Left renal cortex interstitium (tissue), 4 donors: Measurements from ENCODE around the gene GABBR2. TPM values are rescaled to one million over a fixed set of nuclear protein-coding genes. Genes with fewer than 3 reads are reported as not detected.

Source experiments
- DNase-seq, 4 donors: peaks; one replicate each; pipeline ENCODE4 v3.0.0-alpha.2; 2013; ENCODE audit warnings: low read depth in 4 of 4, low spot score in 2 of 4, missing footprints in 1 of 4
- polyA plus RNA-seq, 4 donors: library from polyadenylated mRNA; unstranded; fragments of 120-200 nt; gene quantifications; one replicate each; pipeline ENCODE4 v1.2.1, GENCODE V29; 2013; ENCODE audit not compliant: insufficient read length in 4 of 4

Gene GABBR2
- polyA plus RNA-seq, 4 donors = 4.5 to 5.6 (median 5.3) TPM

GRCh38 chr9:98365227-98365669, 343.5 kb downstream of the GABBR2 start:
- no peak for DNase-seq

DNA sequence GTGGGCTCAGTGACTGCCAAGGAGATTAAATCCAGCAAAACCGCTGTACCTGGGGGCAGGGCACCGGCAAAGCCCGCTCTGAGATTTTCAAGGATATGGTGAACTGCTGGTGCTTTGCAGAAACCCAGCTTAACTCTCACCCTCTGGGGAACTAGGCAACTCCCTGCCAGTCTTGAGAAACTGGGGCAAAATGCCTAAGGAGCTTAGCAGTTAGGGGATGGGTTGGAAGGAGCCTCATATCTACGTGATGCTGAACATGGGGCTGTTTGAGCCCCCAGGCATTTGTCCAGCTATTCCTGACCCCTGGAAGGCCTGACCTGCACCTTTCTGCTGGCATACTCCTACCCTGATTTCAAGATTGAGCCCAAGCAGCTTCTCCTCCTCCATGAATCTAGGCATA, 344.6 kb downstream of the GABBR2 start:
- no peak for DNase-seq

- peak in 1 of 4 donors; percentile 68 for DNase-seq
Measured at GRCh38 chr9:98363644-98364043, 345.1 kb downstream of the GABBR2 start.

DNA sequence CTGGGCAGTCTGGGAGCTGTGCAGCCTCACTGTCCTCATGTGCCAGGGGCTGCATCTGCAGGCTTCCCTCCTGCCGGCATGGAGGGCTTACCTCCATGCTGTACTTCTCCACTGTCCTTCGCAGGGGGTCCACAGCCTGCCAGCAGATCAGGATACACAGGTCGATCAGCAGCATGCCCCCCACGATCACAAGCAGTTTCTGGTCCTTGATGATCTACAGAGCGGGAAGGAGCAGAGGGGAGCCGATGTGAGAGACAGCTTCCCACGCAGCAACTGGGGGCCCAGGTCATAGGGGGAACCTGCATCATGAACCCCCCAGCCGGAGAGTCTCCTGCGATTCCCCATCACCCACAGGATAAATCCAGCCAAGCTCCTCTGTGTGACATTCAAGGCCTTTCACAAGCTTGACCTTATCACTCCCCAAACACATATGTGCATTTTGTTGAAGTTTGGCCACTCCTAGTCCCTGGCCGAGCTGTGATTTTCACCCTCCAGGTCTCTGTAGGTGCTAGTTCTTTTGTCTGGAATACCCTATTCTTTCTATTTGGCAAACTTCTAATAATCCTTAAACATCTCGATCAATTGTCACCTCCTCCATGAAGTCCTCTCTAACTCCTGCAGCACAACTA, 346.0 kb downstream of the GABBR2 start:
- DNase-seq = no peak

GRCh38 chr9:98361645-98362044, 347.1 kb downstream of the GABBR2 start:
- DNase-seq = no peak

GRCh38 chr9:98360176-98360708, 348.5 kb downstream of the GABBR2 start:
- no peak for DNase-seq

DNA sequence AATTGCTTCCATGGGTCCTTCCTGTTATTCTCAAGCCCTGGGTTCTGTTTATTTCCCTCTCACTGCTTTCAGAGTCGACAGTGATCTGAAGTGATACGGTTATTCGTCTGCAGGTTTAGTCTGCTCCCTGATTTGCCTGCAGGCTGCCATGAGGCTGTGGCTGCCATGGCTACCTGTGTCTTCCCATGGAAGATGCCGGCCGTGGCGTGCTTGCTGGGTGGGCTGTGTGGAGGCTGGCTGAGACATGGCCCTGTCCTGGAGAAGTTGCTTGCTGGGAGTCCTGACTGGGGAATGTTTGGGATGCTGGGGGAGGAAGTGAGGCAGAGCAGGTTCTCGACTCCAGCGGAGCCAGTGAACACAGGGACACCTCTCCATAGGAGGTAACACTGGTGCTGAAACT, 349.2 kb downstream of the GABBR2 start:
- no peak for DNase-seq

- no peak for DNase-seq
Measured at GRCh38 chr9:98357921-98358535, 350.7 kb downstream of the GABBR2 start.

GRCh38 chr9:98356953-98357690, 351.6 kb downstream of the GABBR2 start:
- no peak for DNase-seq

DNA sequence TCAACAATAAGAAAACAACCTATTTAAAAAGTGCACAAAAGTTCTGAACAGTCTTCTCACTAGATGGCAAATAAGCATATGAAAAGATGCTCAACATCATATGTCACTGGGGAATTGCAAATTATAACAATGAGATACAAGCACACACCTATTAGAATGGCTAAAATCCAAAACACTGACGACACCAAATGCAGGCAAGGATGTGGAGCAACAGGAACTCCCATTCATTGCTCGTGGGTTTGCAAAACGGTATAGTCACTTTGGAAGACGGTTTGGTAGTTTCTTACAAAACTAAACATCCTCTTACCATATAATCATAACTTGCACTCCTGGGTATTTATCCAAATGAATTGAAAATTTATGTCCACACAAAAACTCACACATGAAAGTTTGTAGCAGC, 352.4 kb downstream of the GABBR2 start:
- DNase-seq = no peak

GRCh38 chr9:98351370-98351769, 357.4 kb downstream of the GABBR2 start:
- DNase-seq = no peak

- no peak for DNase-seq
Measured at GRCh38 chr9:98347642-98348041, 361.1 kb downstream of the GABBR2 start.

GRCh38 chr9:98345011-98345410, 363.7 kb downstream of the GABBR2 start:
- no peak for DNase-seq

DNA sequence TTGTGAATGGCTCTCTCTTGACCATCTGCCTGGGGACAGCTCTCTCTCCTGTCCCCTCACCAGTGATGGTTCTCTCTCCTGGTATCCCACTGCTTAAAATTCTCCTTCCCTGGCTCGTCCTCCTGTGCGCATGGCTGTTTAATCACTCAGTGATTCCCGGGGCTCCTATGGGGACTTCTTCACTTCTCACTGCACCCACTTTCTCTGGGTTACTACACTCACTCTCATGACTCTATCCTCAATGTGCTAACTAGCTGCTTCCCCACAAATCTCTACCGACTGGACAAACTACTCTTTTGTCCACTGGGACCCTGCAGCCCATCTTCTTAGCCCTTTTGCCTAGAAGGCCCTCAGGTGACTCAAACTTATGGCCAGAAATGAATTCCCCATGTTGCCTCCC, 364.2 kb downstream of the GABBR2 start:
- no peak for DNase-seq

GRCh38 chr9:98342820-98343210, 365.9 kb downstream of the GABBR2 start:
- DNase-seq = no peak

DNA sequence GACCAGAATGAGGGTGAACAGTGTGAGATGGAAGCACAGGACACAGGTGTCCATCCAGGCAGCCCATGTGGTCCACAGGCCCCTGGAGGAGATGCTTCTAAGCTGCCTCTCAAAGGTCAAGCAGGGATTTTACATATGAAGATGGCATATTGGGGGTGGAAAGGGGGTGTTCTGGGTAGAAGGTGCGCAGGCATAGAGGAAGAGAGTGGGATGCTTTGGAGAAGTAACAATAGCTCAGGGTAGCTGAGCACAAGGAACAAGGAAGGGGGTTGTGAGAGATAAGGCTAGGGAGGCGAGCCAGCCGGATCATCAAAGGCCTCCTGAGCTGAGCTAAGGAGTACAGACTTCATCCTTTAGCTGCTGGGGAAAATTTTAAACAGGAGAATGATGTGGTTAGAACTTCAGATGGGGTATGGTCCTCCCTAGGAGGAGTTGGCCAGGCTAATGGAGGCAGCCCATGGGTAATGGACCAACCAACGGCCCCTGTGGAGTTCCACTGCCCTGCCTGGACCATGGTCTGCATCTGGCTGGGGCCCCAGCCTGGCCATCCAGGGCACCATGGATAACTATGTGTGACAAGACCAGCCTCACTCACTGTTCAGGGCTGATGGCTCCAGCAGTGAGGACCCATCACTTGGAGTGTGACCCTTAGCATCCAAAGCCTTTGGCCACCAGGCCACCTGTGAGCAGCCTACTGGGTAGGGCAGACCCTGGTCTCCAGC, 366.5 kb downstream of the GABBR2 start:
- no peak for DNase-seq

DNA sequence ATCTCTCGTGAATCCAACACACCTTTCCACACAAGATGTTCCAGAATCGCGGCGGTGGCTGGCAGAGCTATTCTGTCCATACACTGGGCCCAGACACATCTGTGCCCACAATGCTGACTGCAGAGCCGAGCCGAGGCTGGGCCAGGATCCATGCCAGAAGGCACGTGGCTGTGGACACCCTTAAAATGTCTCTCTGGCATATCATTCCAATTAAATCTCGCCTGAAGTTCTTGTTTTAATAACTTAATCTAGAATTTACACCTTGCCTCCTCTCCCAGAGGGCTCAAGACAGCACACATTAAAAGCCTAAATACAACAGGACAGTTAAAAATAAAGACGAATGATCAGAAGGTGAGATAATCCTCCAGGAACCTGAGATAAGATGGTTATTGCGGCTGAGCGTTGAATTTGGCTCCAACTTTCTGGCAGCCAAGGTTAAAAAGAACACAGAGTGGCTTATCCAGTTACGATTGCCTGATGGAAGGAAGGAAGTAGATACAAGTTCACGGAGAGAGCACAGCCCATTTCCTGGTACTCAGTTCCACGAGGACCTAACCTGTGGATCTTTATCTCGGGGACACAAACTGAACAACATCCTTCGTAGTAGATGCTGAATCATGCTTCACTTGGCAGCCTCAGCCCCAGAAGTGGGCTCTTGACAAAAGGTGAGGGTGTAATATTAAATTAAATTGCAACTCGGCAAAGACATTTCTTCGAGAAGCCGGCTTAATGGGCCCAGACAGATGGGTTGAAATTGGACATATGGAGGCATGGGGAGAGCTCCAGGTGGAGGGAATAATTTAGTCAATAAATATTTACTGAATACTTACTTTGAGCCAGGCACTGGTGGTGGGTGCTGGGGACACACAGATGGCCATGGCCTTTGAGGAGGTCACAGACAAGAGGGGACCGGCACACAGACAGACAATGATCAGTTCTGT, 367.3 kb downstream of the GABBR2 start:
- DNase-seq = no peak

- no peak for DNase-seq
Measured at GRCh38 chr9:98339987-98340800, 368.5 kb downstream of the GABBR2 start.

- no peak for DNase-seq
Measured at GRCh38 chr9:98335661-98336060, 373.1 kb downstream of the GABBR2 start.
